Ishikawa (cell line): ENCODE results near the gene KATNB1.

Source experiments
- CREB1 ChIP-seq: IDR thresholded peaks from 2 replicates; pipeline ENCODE4 v1.6.1; 2012; ENCODE audit warnings: low read depth
- EP300 ChIP-seq: IDR thresholded peaks from 2 replicates; pipeline ENCODE4 v1.6.1; 2012; ENCODE audit warnings: borderline replicate concordance
- FOXM1 ChIP-seq: IDR thresholded peaks from 2 replicates; pipeline ENCODE4 v1.6.1; 2012; ENCODE audit warnings: low read depth, borderline replicate concordance
- MAX ChIP-seq: IDR thresholded peaks from 2 replicates; pipeline ENCODE4 v1.6.1; 2012
- NFIC ChIP-seq: IDR thresholded peaks from 2 replicates; pipeline ENCODE4 v1.6.1; 2012
- REST ChIP-seq: IDR thresholded peaks from 2 replicates; pipeline ENCODE4 v1.6.1; 2012; ENCODE audit warnings: low read depth, mild to moderate bottlenecking
- TAF1 ChIP-seq: IDR thresholded peaks from 2 replicates; pipeline ENCODE4 v1.6.1; 2012; ENCODE audit warnings: low read depth, mild to moderate bottlenecking
- YY1 ChIP-seq: IDR thresholded peaks from 2 replicates; pipeline ENCODE4 v1.6.1; 2012; ENCODE audit warnings: low read depth

- TF ChIP-seq TAF1 (no peak), CREB1 (no peak), MAX (no peak), EP300 (no peak), REST (no peak), FOXM1 (no peak), NFIC (no peak), YY1 (no peak)
Measured at GRCh38 chr16:57744642-57744903, 9.0 kb downstream of the KATNB1 start.
